ENCODE data around the gene YIPF1. TPM values are rescaled to one million over a fixed set of nuclear protein-coding genes. Genes with fewer than 3 reads are reported as not detected.
A peak's percentile ranks its signal among the peaks of the same experiment; 100 is the strongest.

YIPF1 gene
- total RNA-seq, 3 donors from 2014 or later (not counting 1 experiment from before 2014, with no cell fraction given): 13.2 to 20.8 (median 18.0) TPM

GRCh38 chr1:53918343-53918742 lies 28.7 kb upstream of the YIPF1 start:
- TF ChIP-seq CTCF (IDR thresholded peaks at IDR 0.05): no peak
- no peak overlapping the region for H3K4me3 ChIP-seq (ENCODE audit: low read length)
- peaks cover 29% of the 10 kb centered on the region for H3K36me3 ChIP-seq (ENCODE audit: control insufficient read depth, insufficient read depth, low read length)
- Mint-ChIP-seq H3K4me3 (no peak overlapping the region), H3K4me1 (peaks cover 0 to 17% of the 10 kb centered on the region in 2 donors), H3K9me3 (no peaks in the 10 kb centered on the region), H3K27ac (no peak overlapping the region), H3K36me3 (no peaks in the 10 kb centered on the region), H3K27me3 (ENCODE audit: low read depth in 2 of 2) (no peaks in the 10 kb centered on the region)
- H3K27ac ChIP-seq (ENCODE audit: low read length): no peak overlapping the region
- DNase-seq: no peak
- H3K4me1 ChIP-seq (ENCODE audit: control insufficient read depth, insufficient read depth, low read length): no peaks in the 10 kb centered on the region
- H3K27me3 ChIP-seq (ENCODE audit: control insufficient read depth, insufficient read depth, low read length): no peaks in the 10 kb centered on the region
- intact Hi-C loops (cut with micrococcal nuclease): no loop called here
- ATAC-seq: no peak
- no peaks in the 10 kb centered on the region for H3K9me3 ChIP-seq (ENCODE audit: control insufficient read depth, insufficient read depth, low read length)
- WGBS (ENCODE audit: insufficient coverage): 96% methylated on average over 5 of the region's 5 CpGs

GRCh38 chr1:53913352-53914033 lies 23.9 kb upstream of the YIPF1 start:
- H3K4me1 ChIP-seq (ENCODE audit: control insufficient read depth, insufficient read depth, low read length): no peaks in the 10 kb centered on the region

GRCh38 chr1:53911442-53911841 lies 21.8 kb upstream of the YIPF1 start:
- no peaks in the 10 kb centered on the region for H3K27me3 ChIP-seq (ENCODE audit: control insufficient read depth, insufficient read depth, low read length)

More at GRCh38 chr1:53913352-53914033, 23.9 kb upstream of the YIPF1 start:
- no peaks in the 10 kb centered on the region for H3K9me3 ChIP-seq (ENCODE audit: control insufficient read depth, insufficient read depth, low read length)
- no peaks in the 10 kb centered on the region for H3K27me3 Mint-ChIP-seq (ENCODE audit: low read depth in 2 of 2)
- H3K27me3 ChIP-seq (ENCODE audit: control insufficient read depth, insufficient read depth, low read length): no peaks in the 10 kb centered on the region
- WGBS (ENCODE audit: insufficient coverage): 92% methylated on average over 5 of the region's 5 CpGs
- no peaks in the 10 kb centered on the region for H3K36me3 Mint-ChIP-seq
- TF ChIP-seq CTCF (IDR thresholded peaks at IDR 0.05): no peak
- H3K4me3 ChIP-seq (ENCODE audit: low read length): no peak overlapping the region
- H3K4me3 Mint-ChIP-seq: no peak overlapping the region
- H3K9me3 Mint-ChIP-seq: no peaks in the 10 kb centered on the region
- peaks cover 0 to 8% of the 10 kb centered on the region in 2 donors for H3K4me1 Mint-ChIP-seq
- no peak for ATAC-seq
- no peak overlapping the region for H3K27ac Mint-ChIP-seq
- intact Hi-C loops (cut with micrococcal nuclease): no loop called here
- peaks cover 19% of the 10 kb centered on the region for H3K36me3 ChIP-seq (ENCODE audit: control insufficient read depth, insufficient read depth, low read length)
- peak in 1 of 2 donors; percentile 21 for DNase-seq
- H3K27ac ChIP-seq (ENCODE audit: low read length): no peak overlapping the region

More at GRCh38 chr1:53911442-53911841, 21.8 kb upstream of the YIPF1 start:
- intact Hi-C loops (cut with micrococcal nuclease): no loop called here
- no peak for TF ChIP-seq CTCF (IDR thresholded peaks at IDR 0.05)
- Mint-ChIP-seq H3K27ac (no peak overlapping the region), H3K27me3 (ENCODE audit: low read depth in 2 of 2) (no peaks in the 10 kb centered on the region), H3K4me3 (no peak overlapping the region), H3K36me3 (no peaks in the 10 kb centered on the region), H3K4me1 (peaks cover 0 to 8% of the 10 kb centered on the region in 2 donors), H3K9me3 (no peaks in the 10 kb centered on the region)
- Histone ChIP-seq H3K27ac (ENCODE audit: low read length) (no peak overlapping the region), H3K36me3 (ENCODE audit: control insufficient read depth, insufficient read depth, low read length) (peaks cover 16% of the 10 kb centered on the region), H3K4me3 (ENCODE audit: low read length) (no peak overlapping the region), H3K4me1 (ENCODE audit: control insufficient read depth, insufficient read depth, low read length) (no peaks in the 10 kb centered on the region), H3K9me3 (ENCODE audit: control insufficient read depth, insufficient read depth, low read length) (no peaks in the 10 kb centered on the region)
- DNase-seq: no peak
- ATAC-seq: no peak
- WGBS (ENCODE audit: insufficient coverage): over 99% methylated on average over 4 of the region's 4 CpGs
